ENCODE data around the gene EIF3M. TPM values are rescaled to one million over a fixed set of nuclear protein-coding genes. Genes with fewer than 3 reads are reported as not detected.

EIF3M gene
- total RNA-seq, 4 donors from 2014 or later = 136 to 311 (median 185) TPM

GRCh38 chr11:32569313-32569881 lies 14.2 kb upstream of the EIF3M start:
- no peak for TF ChIP-seq POLR2A (IDR thresholded peaks at IDR 0.05)
- TF ChIP-seq, protein P1, sequence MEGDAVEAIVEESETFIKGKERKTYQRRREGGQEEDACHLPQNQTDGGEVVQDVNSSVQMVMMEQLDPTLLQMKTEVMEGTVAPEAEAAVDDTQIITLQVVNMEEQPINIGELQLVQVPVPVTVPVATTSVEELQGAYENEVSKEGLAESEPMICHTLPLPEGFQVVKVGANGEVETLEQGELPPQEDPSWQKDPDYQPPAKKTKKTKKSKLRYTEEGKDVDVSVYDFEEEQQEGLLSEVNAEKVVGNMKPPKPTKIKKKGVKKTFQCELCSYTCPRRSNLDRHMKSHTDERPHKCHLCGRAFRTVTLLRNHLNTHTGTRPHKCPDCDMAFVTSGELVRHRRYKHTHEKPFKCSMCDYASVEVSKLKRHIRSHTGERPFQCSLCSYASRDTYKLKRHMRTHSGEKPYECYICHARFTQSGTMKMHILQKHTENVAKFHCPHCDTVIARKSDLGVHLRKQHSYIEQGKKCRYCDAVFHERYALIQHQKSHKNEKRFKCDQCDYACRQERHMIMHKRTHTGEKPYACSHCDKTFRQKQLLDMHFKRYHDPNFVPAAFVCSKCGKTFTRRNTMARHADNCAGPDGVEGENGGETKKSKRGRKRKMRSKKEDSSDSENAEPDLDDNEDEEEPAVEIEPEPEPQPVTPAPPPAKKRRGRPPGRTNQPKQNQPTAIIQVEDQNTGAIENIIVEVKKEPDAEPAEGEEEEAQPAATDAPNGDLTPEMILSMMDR (IDR thresholded peaks at IDR 0.05) = no peak
- Histone ChIP-seq H3K4me3 (no peak overlapping the region), H3K9me3 (no peaks in the 10 kb centered on the region), H3K27me3 (no peaks in the 10 kb centered on the region), H3K27ac (no peak overlapping the region), H3K36me3 (no peaks in the 10 kb centered on the region), H3K4me1 (no peaks in the 10 kb centered on the region)
- no peak for DNase-seq

GRCh38 chr11:32571039-32571438 lies 12.6 kb upstream of the EIF3M start:
- no peak for DNase-seq
- Histone ChIP-seq H3K27me3 (no peaks in the 10 kb centered on the region), H3K4me3 (no peak overlapping the region), H3K36me3 (no peaks in the 10 kb centered on the region), H3K4me1 (no peaks in the 10 kb centered on the region), H3K9me3 (no peaks in the 10 kb centered on the region), H3K27ac (no peak overlapping the region)
- TF ChIP-seq POLR2A (IDR thresholded peaks at IDR 0.05) = no peak

GRCh38 chr11:32573228-32573627 lies 10.4 kb upstream of the EIF3M start:
- Histone ChIP-seq H3K27ac (no peak overlapping the region), H3K4me1 (no peaks in the 10 kb centered on the region), H3K9me3 (no peaks in the 10 kb centered on the region), H3K27me3 (no peaks in the 10 kb centered on the region), H3K36me3 (no peaks in the 10 kb centered on the region), H3K4me3 (no peak overlapping the region)
- DNase-seq = no peak
- no peak for TF ChIP-seq POLR2A (IDR thresholded peaks at IDR 0.05)
- TF ChIP-seq, protein P1 (IDR thresholded peaks at IDR 0.05) = no peak

DNA sequence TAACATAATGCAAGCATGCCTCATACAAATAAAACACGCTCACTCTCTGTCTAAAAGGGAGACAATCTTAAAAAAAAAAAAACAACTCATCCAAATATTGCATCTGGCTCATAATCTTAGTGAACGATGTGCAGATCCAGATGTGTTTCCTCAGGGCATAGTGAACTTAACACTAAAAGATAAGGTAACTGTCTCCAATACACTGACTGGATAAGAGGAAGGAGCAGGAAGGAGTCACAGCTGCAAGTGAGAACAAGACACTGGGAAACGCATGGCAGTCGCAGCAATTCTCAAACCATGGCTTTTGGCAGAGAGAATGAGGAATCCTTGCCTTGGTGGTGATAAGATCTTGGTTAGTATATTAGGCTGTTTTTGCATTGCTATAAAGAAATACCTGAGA lies 9.2 kb upstream of the EIF3M start:
- H3K27ac ChIP-seq = no peak overlapping the region
- no peaks in the 10 kb centered on the region for H3K27me3 ChIP-seq
- no peak overlapping the region for H3K4me3 ChIP-seq
- no peak for DNase-seq
- no peaks in the 10 kb centered on the region for H3K36me3 ChIP-seq
- TF ChIP-seq POLR2A (IDR thresholded peaks at IDR 0.05) = no peak
- no peaks in the 10 kb centered on the region for H3K9me3 ChIP-seq
- H3K4me1 ChIP-seq = no peaks in the 10 kb centered on the region

GRCh38 chr11:32575070-32575469 lies 8.6 kb upstream of the EIF3M start:
- no peaks in the 10 kb centered on the region for H3K4me1 ChIP-seq
- no peak overlapping the region for H3K4me3 ChIP-seq
- no peak for DNase-seq
- no peak overlapping the region for H3K27ac ChIP-seq
- no peaks in the 10 kb centered on the region for H3K36me3 ChIP-seq
- no peaks in the 10 kb centered on the region for H3K27me3 ChIP-seq
- H3K9me3 ChIP-seq = no peaks in the 10 kb centered on the region
- TF ChIP-seq POLR2A (IDR thresholded peaks at IDR 0.05) = no peak
- TF ChIP-seq, protein P1 (IDR thresholded peaks at IDR 0.05) = no peak

DNA sequence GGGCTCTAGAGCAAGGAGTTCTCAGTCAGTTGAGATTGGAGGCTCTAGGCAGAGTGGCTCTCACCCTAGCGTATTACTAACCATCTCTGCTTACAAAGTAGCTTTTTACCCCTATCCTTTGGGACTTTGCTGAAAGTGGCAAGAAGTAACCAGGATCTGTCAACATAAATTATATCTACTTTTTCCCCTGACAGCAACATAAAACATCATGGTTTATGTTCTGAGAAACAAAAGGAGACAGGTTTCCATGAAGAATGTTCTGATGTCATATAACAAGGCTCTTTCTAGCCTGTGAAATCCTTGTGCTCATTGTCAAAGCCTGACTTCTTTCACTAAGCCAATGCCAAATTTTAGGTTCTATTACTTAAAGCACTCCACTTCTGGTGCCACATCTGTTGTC lies 7.2 kb upstream of the EIF3M start:
- H3K27ac ChIP-seq = no peak overlapping the region
- TF ChIP-seq POLR2A (IDR thresholded peaks at IDR 0.05) = no peak
- TF ChIP-seq, protein P1 (IDR thresholded peaks at IDR 0.05) = no peak
- H3K9me3 ChIP-seq = no peaks in the 10 kb centered on the region
- no peaks in the 10 kb centered on the region for H3K4me1 ChIP-seq
- DNase-seq = no peak
- no peaks in the 10 kb centered on the region for H3K36me3 ChIP-seq
- no peaks in the 10 kb centered on the region for H3K27me3 ChIP-seq
- no peak overlapping the region for H3K4me3 ChIP-seq

- Histone ChIP-seq H3K4me1 (peaks cover 0 to 8% (median 2%) of the 10 kb centered on the region in 4 donors), H3K4me3 (no peak overlapping the region), H3K27me3 (no peaks in the 10 kb centered on the region), H3K27ac (no peak overlapping the region), H3K36me3 (no peaks in the 10 kb centered on the region), H3K9me3 (no peaks in the 10 kb centered on the region)
- DNase-seq = no peak
- no peak for TF ChIP-seq POLR2A (IDR thresholded peaks at IDR 0.05)
- TF ChIP-seq, protein P1 (IDR thresholded peaks at IDR 0.05) = no peak
These were observed 2.7 kb upstream of the EIF3M start for GRCh38 chr11:32580967-32581366.
